HPDE6-E6E7 (cell line): ENCODE data around the gene DNAH3.
"Not testable (repeated sequence)": the region's sequence is repeated elsewhere in the genome, so short reads cannot be mapped to it uniquely, and the experiment has no call there.

Experiments used
- DNase-seq: peaks from one replicate; pipeline ENCODE4 v3.0.0; 2011; ENCODE audit warnings: missing footprints; ENCODE audit errors: extremely low spot score

DNAH3 gene

DNA sequence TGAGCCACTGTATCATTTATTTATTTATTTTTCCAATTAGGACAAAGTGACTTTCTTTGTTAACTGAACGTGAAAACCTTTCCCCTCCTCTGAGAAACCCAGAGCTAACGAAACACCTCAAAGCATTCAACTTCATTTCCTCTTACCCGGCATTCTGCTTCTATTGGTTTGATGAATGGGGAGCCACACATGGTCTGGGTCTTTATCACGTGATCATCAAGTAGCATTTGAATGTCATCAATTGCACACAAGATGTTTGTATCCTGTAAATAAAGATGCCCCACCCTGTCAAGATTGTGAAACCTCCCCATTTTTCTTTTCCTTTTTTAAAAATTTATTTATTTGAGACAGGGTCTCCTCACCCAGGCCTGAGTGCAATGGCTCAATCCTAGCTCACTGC, 80.1 kb downstream of the DNAH3 start:
- no peak for DNase-seq

DNA sequence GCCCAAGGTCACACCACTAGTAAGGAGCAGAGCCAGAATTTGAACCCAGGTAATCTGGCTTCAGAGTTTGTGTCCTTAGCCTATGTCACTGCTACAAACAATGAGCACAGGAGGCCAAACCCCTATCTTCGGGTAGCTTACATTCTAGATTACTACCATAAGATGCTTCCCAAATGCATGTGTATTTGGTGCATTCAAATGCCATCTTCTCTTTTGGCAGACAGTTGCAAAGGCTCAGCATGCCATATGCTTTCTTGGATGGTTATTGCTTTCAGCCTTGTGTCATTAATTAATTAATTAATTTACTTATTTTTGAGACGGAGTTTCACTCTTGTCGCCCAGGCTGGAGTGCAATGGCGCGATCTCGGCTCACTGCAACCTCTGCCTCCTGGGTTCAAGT, 80.7 kb downstream of the DNAH3 start:
- DNase-seq = no peak

DNA sequence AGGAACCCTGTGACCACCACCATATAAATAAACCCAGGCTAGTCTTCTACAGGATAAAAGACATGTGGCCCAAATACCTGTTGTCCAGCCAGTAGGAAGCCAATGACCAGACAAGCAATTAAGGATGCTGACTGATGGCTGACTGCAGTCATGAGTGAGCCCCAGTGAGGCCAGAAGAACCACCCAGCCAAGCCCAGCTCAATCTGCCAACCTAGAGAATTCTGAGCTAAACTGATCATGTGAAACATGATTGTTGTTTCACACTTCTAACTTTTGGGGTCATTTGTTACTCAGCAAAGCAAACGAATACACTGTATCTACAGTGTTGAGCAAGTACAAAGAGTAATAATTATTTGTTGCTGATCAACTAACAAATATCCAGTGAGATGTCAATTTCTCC, 86.4 kb downstream of the DNAH3 start:
- DNase-seq = no peak

DNA sequence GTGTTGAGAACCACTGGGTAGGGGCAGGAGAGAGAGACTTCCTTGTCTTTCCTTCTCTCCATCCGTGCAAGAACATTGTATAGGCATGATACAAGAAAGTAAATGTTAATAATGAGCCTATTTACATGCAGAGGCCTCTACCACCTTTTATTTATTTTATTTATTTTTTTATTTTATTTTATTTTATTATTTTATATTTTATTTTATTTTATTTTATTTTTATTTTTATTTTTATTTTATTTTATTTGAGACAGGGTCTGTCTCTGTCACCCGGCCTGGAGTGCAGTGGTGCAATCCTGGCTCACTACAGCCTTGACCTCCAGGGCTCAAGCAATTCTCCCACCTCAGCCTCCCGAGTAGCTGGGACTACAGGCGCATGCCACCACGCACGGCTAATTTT, 87.3 kb downstream of the DNAH3 start:
- DNase-seq = not testable (repeated sequence)

DNA sequence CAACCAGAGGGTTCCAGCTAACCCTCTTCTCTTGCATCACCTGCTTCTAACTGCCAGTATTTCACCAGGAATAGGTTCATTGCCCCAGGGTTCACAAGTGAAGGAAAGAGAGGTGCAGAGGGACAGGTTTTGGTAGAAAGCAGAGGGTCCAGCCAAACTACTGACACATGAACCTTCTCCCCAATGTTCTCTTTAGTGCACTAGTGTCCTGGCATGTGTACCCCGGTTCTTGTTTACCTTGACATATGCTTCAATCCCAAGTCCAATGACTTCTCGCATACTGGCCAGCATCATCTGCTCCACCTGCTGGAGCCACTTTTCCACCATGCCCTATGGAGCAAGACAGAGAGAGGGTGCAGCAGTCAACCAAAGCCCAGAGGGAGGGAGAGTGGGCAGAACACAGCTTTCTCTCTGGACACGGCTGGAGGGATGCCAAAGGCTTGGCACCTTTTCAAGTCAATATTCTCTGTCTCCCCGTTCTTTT, 90.6 kb downstream of the DNAH3 start:
- no peak for DNase-seq

DNA sequence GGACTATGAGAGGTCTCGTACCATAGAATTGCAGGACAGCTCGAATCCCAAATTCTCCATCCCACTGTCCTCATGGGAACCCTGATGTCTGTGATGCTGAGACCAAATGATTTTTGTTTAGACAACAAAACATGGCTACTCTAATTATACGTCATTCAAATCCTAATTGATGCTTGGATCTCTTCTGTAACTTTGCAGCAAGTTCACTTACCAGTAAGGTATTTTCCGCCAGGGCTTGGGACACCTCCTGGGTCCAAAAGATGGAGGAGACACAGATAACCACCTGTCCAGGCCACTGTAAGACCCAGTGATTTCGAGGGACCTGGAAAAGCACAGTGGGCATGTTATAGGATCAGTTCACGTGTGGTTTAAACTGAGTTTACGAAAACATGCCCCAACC, 92.8 kb downstream of the DNAH3 start:
- no peak for DNase-seq

DNA sequence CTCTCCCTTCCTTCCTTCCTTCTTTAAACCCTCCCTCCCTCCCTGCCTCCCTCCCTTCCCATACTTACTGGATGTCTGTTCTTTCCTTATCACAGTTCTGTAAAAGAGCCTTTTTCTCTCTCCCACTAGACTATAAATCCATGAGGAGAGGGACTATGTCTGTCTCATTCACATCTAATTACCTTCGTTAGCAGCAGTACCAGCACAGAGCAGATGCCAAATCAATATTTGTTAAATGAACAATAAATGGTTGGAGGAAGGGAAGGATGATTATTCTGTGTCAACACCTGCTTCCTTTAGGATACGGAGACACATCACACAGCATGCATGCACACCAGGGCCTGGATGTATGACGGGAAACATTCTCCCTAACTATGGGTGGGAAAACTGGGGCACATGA, 94.2 kb downstream of the DNAH3 start:
- DNase-seq = no peak

DNA sequence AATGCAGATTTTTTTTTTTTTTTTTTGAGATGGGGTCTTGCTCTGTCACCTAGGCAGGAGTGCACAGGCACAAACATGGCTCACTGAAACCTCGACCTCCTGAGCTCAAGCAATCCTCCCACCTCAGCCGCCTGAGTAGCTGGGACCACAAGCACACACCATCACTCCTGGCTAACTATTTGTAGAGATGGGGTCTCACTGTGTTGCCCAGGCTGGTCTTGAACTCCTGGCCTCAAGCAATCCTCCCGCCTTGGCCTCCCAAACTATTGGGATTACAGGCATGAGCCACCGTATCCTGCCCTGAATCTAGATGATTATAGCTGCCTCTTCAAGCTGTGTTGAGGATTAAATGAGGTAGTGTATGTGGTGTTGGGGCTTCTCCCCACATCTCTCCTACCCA, 94.9 kb downstream of the DNAH3 start:
- not testable (repeated sequence) for DNase-seq

DNA sequence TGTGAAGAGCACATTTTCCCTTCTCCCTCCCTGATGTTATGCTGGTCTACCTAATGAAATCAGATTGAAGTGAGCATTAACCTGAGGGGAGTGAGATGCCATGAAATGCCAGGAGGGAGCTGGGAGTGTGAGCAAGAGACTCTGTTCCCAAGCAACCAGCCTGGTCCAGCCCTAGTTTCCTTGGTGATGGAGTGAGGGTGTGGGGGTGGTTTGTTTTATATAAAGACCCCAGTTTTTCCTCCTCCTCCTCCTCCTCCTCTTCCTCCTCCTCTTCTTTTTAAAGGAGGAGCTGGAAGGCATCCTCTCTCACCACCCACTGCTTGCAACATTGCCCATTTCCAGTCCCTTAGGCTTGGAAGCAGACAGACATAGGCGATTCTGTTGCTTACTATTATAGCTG, 97.1 kb downstream of the DNAH3 start:
- DNase-seq = no peak

DNA sequence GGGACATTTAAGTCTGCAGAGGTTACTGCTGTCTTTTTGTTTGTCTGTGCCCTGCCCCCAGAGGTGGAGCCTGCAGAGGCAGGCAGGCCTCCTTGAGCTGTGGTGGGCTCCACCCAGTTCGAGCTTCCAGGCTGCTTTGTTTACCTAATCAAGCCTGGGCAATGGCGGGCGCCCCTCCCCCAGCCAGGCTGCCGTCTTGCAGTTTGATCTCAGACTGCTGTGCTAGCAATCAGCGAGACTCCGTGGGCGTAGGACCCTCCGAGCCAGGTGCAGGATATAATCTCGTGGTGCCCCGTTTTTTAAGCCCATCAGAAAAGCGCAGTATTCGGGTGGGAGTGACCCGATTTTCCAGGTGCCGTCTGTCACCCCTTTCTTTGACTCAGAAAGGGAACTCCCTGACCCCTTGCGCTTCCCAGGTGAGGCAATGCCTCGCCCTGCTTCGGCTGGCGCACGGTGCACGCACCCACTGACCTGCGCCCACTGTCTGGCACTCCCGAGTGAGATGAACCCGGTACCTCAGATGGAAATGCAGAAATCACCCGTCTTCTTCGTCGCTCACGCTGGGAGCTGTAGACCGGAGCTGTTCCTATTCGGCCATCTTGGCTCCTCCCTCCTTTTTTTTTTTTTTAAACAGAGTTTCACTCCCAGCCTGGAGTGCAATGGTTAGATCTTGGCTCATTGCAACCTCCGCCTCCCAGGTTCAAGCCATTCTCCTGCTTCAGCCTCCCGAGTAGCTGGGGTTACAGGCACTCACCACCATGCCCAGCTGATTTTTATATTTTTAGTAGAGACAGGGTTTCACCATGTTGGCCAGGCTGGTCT, 102.3 kb downstream of the DNAH3 start:
- not testable (repeated sequence) for DNase-seq

DNA sequence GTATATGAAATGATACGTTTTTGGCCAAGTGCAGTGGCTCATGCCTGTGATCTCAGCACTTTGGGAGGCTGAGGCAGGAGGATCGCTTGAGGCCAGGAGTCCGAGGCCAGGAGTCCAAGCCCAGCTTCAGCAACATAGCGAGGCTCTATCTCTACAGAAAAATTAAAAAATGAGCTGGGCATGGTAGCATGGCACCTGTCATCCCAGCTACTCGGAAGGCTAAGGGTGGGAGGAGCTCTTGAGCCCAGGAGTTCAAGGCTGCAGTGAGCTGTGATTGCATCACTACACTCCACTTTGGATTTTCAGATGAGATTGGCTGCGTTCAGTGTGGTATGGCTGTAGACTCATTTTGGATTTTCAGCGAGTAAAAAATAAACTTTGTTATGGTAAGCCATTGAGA, 112.4 kb downstream of the DNAH3 start:
- DNase-seq = no peak

DNA sequence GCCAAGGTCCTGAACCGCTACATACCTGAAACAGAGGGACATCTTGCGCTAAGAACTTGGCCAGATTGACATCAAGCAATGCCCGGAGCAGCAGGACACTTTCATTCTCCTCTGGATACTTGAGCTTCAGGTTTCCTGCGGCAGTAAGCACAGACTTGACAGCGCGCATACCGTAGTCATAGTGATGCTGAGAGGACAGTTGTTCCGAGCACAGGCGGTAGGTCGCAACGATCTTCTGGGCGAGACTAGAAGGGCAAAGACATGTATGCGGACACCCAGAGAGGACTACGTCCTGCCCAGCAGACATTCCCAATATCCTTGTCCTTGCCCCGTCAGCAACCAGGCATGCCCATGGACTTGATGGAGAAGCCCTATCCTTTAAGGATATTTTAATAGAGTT, 112.9 kb downstream of the DNAH3 start:
- DNase-seq = no peak

DNA sequence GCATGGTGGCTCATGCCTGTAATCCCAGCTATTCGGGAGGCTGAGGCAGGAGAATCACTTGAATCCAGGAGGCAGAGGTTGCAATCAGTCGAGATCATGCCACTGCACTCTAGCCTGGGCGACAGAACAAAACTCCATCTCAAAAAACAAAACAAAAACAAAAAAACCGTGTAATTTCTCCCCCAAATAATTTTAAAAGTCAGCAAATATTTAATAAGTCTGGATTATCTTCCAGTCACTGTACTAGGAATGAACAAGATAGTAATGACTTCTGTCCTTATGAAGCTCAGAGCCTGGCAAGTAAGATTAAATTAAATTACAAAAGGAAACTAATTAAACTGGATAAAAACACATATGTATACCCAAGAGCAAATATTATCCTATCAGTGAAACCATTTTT, 113.5 kb downstream of the DNAH3 start:
- DNase-seq = no peak

DNA sequence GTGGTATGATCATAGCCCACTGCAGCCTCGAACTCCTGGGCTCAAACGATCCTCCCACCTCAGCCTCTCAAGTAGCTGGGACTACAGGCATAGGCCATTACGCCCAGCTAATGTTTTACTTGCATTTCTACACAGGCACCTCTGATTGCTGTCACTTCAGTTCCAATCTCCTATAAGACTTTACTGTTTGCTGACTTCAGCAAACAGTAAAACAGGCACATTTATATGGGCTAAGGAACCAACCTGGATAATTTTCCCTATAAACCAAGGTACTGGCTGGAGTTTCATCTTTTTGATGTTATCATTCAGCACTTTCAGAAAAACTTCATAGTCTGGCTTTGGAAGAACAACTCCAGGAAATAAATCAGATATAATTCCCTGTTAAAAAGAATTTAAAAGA, 114.2 kb downstream of the DNAH3 start:
- no peak for DNase-seq

DNA sequence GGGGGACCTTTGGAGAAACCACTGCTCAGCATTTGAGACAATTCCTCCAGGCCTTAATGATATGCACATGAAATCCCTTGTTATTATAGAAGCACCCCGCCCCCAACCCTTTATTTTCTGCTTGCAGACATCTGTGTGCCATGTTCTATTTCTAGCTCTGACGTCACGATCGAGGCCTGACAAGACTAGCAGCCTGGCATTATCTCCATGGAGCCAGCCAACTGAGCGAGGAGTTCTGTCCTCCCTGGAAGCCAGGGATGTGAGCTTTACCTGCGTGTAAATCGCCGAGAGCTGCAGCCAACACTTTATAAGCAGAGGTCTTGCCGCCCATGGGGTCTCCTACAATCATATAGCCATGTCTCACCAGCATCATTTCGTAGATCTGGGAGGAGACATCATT, 116.9 kb downstream of the DNAH3 start:
- DNase-seq = no peak

DNA sequence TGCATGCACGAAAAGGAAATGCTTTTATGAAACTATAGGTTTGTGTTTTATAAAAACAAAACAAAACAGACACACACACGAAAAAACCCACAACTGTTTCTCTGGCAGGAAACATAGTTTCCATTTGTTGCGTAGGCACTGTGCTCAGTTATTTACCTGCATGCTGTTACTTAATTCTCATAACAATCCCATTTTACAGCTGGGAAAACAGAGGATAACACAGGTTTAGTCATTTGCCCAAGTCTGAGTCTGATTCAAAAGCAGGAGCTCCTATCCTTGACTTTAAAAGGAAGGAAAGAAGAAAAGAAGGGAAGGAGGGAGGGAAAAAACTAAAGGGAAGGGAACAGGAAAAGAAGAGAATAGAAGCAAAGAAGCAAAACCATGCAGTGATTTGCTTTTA, 117.4 kb downstream of the DNAH3 start:
- DNase-seq = no peak

DNA sequence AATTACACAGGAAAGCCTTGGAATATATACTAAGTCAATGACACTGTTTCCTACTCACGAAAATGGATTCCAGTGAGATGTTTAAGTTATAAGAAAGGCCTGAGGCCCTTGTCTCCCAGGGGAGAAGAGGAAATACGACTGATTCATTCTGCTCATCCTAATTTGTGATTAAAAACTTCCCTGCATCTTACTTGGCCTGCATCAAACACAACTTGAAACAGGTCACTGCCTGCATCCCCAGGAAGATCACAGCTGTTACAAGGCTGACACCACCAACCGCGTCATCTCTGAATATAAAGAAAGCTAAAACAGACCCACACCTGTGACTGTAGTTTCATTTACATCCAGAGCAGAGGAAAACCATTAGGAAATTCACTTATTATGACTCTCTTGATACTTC, 121.9 kb downstream of the DNAH3 start:
- no peak for DNase-seq

DNA sequence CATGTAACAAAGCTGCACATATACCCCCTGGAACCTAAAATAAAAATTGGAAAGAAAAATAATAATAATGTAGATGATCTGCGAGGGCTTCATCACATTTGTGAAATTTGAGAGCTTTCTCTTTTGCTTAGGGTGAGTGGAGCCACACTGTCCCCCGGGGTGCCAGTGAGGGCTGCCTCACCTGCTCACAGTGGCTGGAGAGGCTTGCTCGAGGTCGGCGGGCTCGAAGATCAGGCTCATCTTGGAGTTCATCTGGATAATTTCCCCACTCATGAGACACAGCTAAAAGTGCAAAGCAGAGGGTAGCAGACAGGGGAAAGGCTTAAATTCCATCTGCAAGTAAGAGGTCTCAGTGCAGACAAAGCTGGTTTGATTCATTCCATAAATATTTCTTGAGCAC, 123.8 kb downstream of the DNAH3 start:
- DNase-seq = no peak

DNA sequence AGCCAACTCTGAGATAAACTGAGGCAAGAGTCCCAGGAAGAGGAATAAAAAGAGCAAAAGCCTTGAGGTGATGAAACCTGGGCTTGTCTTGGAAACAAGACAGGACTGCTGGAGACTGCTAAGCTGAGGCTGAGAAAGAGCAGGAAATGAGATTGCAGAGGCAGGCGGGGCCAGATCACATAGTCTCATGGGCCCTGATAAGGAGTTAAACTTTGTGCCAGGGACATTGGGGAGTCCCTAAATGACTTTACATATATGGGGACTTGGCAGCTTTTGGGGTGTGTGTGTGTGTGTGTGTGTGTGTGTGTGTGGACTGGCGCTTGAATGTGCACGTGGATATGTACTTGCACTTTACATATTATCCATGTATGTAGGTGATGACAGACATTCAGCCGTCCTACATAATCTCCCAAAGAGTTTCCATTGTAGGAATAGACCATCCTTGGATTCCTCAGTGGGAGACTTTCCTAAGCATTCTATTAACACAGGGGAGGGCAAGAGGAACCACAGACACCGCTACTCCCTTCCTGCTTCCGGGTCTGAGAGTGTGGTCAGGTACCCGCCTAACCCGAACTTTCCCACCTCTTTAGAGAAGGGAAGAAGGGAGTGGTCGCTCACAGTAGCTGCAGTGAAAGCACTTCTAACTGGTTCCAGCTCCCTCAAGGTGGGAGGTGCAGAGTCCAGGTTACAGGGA, 127.0 kb downstream of the DNAH3 start:
- DNase-seq = no peak

DNA sequence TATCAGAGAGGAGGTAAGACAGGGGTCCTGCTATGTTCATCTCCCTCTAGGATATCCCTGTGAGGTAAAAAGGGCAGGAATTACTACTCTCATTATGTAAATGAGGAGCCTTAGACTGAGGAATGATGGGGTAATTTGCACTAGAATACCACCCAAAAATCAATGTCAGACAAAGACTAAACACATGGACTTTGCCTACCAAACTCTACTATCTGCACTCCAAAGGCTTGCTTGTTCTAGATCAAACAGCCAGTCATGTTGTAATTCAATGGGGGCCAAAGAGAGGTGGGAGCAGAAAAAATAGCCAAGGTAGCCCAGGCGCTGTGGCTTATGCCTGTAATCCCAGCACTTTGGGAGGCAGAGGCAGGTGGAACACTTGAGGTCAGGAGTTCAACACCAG, 129.3 kb downstream of the DNAH3 start:
- DNase-seq = no peak

DNA sequence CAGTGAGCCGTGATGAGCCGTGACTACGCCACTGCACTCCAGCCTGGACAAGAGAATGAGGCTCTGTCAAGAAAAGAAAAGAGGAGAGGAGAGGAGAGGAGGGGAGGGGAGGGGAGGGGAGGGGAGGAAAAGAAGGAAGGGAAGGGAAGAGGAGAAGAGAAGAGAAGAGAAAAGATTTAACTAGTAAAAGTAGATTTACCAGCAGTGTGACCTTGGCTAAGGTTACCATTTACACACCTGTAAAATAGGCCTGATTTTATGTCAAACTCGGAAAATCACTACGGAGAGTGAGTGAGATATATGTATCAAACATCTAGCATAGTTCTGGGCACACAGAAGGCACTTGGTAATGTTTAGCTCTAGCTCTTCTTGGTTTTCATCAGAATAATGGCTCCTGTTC, 140.8 kb downstream of the DNAH3 start:
- DNase-seq = no peak

DNA sequence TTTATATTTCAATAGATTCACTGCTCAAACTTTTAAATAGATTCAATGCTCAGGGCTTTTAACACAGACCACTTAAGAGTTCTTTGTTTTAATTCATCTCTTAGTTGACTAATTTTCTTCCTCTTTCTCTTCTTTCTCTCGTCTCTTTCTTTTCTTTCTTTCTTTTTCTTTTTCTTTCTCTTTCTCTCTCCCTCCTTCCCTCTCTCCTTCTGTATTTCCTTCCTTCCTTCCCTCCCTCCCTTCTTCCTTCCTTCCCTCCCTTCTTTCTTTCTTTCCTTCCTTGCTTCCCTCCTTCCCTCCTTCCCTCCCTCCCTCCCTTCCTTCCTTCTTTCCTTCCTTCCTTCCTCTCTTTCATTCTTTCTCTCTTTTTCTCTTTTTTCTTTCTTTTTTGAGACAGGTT, 145.6 kb downstream of the DNAH3 start:
- no peak for DNase-seq

DNA sequence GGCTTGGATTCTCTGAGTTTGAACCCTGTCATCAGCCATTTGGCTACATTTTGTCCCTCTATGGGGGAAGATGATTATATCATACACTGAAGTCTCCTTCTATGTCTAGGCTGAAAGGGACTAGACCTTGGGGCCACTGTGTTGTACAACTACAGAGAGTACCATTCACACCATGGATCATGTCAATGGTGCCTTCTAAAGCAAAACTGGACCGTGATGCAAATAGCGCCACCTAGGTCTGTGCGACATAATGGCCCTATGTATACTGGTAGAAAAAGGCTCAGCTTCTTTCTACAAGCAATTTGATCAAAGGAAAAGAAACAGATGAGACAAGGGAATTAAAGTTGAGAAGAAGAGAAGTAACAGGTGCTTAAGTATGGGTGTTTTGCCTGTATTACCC, 149.4 kb downstream of the DNAH3 start:
- DNase-seq = no peak
